H1 (cell line): ENCODE measurements around the gene TEX13B. TPM values are rescaled to one million over a fixed set of nuclear protein-coding genes. Genes with fewer than 3 reads are reported as not detected.

Experiments used
- CTCF ChIA-PET: fragments of 300-600 bp; sonication (Branson Sonifier 250); formaldehyde crosslinking; loops from one replicate; lab custom pipeline; 2021; ENCODE audit not compliant: partially characterized antibody; lab: Charles Lee
- POLR2A ChIA-PET: fragments of 300-600 bp; sonication (Branson Sonifier 250); formaldehyde crosslinking; loops from one replicate; lab custom pipeline; 2021; ENCODE audit warnings: inconsistent platforms; ENCODE audit not compliant: partially characterized antibody; lab: Charles Lee
- DNase-seq, 2 experiments: peaks; one replicate each; pipeline versions ENCODE4 v3.0.0 to v3.0.0-alpha.2; 2010 to 2022; ENCODE audit warnings: low spot score in 2 of 2, low read depth in 1 of 2, mixed read lengths in 1 of 2
- FAIRE-seq: peaks from 2 replicates; lab custom pipeline; 2011; peaks lifted over from hg19 to GRCh38; lab: Jason Lieb, UNC
- H2AFZ ChIP-seq: 2 replicates; pipeline ENCODE4 v1.8.1; 2012; ENCODE audit warnings: low read length, inconsistent platforms
- H2AK5ac ChIP-seq: 2 replicates; pipeline ENCODE4 v1.6.1; 2013; ENCODE audit warnings: low read depth, low read length
- H2BK120ac ChIP-seq: replicated peaks from 2 replicates; pipeline ENCODE3; 2013; ENCODE audit warnings: low read depth, low read length, inconsistent platforms
- H2BK12ac ChIP-seq: 2 replicates; pipeline ENCODE4 v1.6.1; 2013; ENCODE audit warnings: low read depth, low read length
- H2BK15ac ChIP-seq: 2 replicates; pipeline ENCODE4 v1.6.1; 2013; ENCODE audit warnings: low read length
- H2BK20ac ChIP-seq: 2 replicates; pipeline ENCODE4 v1.6.1; 2013; ENCODE audit warnings: low read length
- H2BK5ac ChIP-seq: 2 replicates; pipeline ENCODE4 v1.6.1; 2013; ENCODE audit warnings: low read depth, low read length
- H3K14ac ChIP-seq: 2 replicates; pipeline ENCODE4 v1.6.1; 2013; ENCODE audit warnings: inconsistent platforms; ENCODE audit not compliant: insufficient read length
- H3K18ac ChIP-seq: 2 replicates; pipeline ENCODE4 v1.6.1; 2013; ENCODE audit warnings: low read length; ENCODE audit errors: extremely low read depth
- H3K23ac ChIP-seq: 2 replicates; pipeline ENCODE4 v1.6.1; 2013; ENCODE audit warnings: inconsistent platforms; ENCODE audit not compliant: insufficient read length
- H3K23me2 ChIP-seq: 2 replicates; pipeline ENCODE4 v1.6.1; 2013; ENCODE audit warnings: low read depth, low read length
- H3K27ac ChIP-seq: 2 replicates; pipeline ENCODE4 v1.6.1; 2011; ENCODE audit warnings: low read depth, low read length, inconsistent platforms
- H3K27me3 ChIP-seq, 4 experiments: replicated peaks in 1 of 4; 1 replicate in 1 of 4; 2 replicates in 3 of 4; pipeline versions ENCODE4 v1.6.1 to v1.8.1; 2011 to 2013; ENCODE audit warnings: low read length in 3 of 4, mild to moderate bottlenecking in 3 of 4, inconsistent platforms in 2 of 4, mixed read lengths in 2 of 4, moderate library complexity in 1 of 4; ENCODE audit not compliant: control insufficient read depth in 3 of 4, insufficient read depth in 3 of 4; ENCODE audit errors: extremely low read depth in 1 of 4
- H3K36me3 ChIP-seq, 4 experiments: 2 replicates each; pipeline versions ENCODE4 v1.6.1 to v1.8.1; 2011 to 2013; ENCODE audit warnings: mild to moderate bottlenecking in 4 of 4, low read length in 3 of 4, moderate library complexity in 2 of 4, control low read depth in 1 of 4, inconsistent platforms in 1 of 4; ENCODE audit not compliant: insufficient read depth in 4 of 4, control insufficient read depth in 2 of 4
- H3K4ac ChIP-seq: replicated peaks from 2 replicates; pipeline ENCODE3; 2013; ENCODE audit warnings: low read length, low read depth, mixed read lengths, inconsistent platforms; ENCODE audit not compliant: insufficient read length
- H3K4me1 ChIP-seq, 4 experiments: replicated peaks in 1 of 4; 1 replicate in 1 of 4; 2 replicates in 3 of 4; pipeline versions ENCODE4 v1.6.1 to v1.8.1; 2011 to 2013; ENCODE audit warnings: low read length in 3 of 4, inconsistent platforms in 2 of 4, mixed read lengths in 1 of 4; ENCODE audit not compliant: insufficient read depth in 4 of 4, control insufficient read depth in 3 of 4
- H3K4me2 ChIP-seq, 2 experiments: 2 replicates each; pipeline versions ENCODE4 v1.6.1 to v1.8.1; 2011 to 2013; ENCODE audit warnings: low read depth in 2 of 2, low read length in 2 of 2, control low read depth in 1 of 2, inconsistent platforms in 1 of 2, mild to moderate bottlenecking in 1 of 2; ENCODE audit not compliant: insufficient read depth in 1 of 2
- H3K4me3 ChIP-seq, 4 experiments: fragments of 200-600, 300-600 bp in 1 of 4; sonication (generic), shearing (Covaris generic), sonication (Bioruptor Twin) in 1 of 4; 2 replicates each; pipeline versions ENCODE4 v1.5.1 to v1.8.1; 2011 to 2016; ENCODE audit warnings: low read length in 4 of 4, low read depth in 3 of 4, control low read depth in 2 of 4, inconsistent platforms in 2 of 4, mild to moderate bottlenecking in 2 of 4, mixed read lengths in 1 of 4, moderate library complexity in 1 of 4; ENCODE audit not compliant: insufficient read depth in 2 of 4; ENCODE audit errors: extremely low read depth in 1 of 4
- H3K56ac ChIP-seq: replicated peaks from 2 replicates; pipeline ENCODE3; 2013; ENCODE audit warnings: low read depth, mild to moderate bottlenecking, mixed read lengths, low read length, inconsistent platforms; ENCODE audit not compliant: insufficient read length
- H3K79me1 ChIP-seq: 2 replicates; pipeline ENCODE4 v1.6.1; 2013; ENCODE audit warnings: low read depth, low read length, control low read depth
- H3K79me2 ChIP-seq, 2 experiments: 2 replicates each; pipeline versions ENCODE4 v1.6.1 to v1.8.1; 2012 to 2013; ENCODE audit warnings: low read length in 2 of 2, mild to moderate bottlenecking in 2 of 2, inconsistent platforms in 1 of 2; ENCODE audit not compliant: insufficient read depth in 2 of 2, control insufficient read depth in 1 of 2
- H3K9ac ChIP-seq, 4 experiments: replicated peaks in 1 of 4; 1 replicate in 1 of 4; 2 replicates in 3 of 4; pipeline versions ENCODE4 v1.6.1 to v1.8.1; 2011 to 2013; ENCODE audit warnings: low read depth in 3 of 4, low read length in 3 of 4, control low read depth in 2 of 4, mild to moderate bottlenecking in 2 of 4, moderate library complexity in 2 of 4, inconsistent platforms in 1 of 4; ENCODE audit errors: extremely low read depth in 1 of 4
- H3K9me3 ChIP-seq, 2 experiments: 2 replicates each; pipeline versions ENCODE4 v1.6.1 to v1.8.1; 2012 to 2013; ENCODE audit warnings: mild to moderate bottlenecking in 2 of 2, moderate library complexity in 2 of 2, control low read depth in 1 of 2, inconsistent platforms in 1 of 2, low read depth in 1 of 2, low read length in 1 of 2, mixed read lengths in 1 of 2; ENCODE audit not compliant: insufficient read depth in 2 of 2
- H4K20me1 ChIP-seq, 2 experiments: replicated peaks in 1 of 2; 2 replicates each; pipeline versions ENCODE3 to v1.8.1; 2011 to 2013; ENCODE audit warnings: inconsistent platforms in 2 of 2, low read length in 2 of 2, mild to moderate bottlenecking in 1 of 2; ENCODE audit not compliant: insufficient read depth in 2 of 2, control insufficient read depth in 1 of 2
- H4K5ac ChIP-seq: 2 replicates; pipeline ENCODE4 v1.6.1; 2013; ENCODE audit warnings: low read length, low read depth, mixed read lengths, inconsistent platforms; ENCODE audit not compliant: insufficient read length
- H4K8ac ChIP-seq: 2 replicates; pipeline ENCODE4 v1.8.0; 2013; ENCODE audit warnings: mild to moderate bottlenecking, moderate library complexity, low read length, inconsistent platforms; ENCODE audit not compliant: insufficient read depth; ENCODE audit errors: extremely low read depth
- H4K91ac ChIP-seq: replicated peaks from 2 replicates; pipeline ENCODE3; 2013; ENCODE audit warnings: low read length, mixed read lengths, inconsistent platforms; ENCODE audit not compliant: insufficient read length
- EGR1 ChIP-seq: IDR thresholded peaks from 2 replicates; pipeline ENCODE4 v1.6.1; 2011; ENCODE audit warnings: low read depth, low read length, borderline replicate concordance
- GABPA ChIP-seq: IDR thresholded peaks from 2 replicates; pipeline ENCODE4 v1.6.1; 2011; ENCODE audit warnings: mild to moderate bottlenecking, low read length, moderate library complexity, borderline replicate concordance; ENCODE audit not compliant: insufficient read depth
- KDM1A ChIP-seq: fragments of 200-600, 300-600 bp; sonication (generic); IDR thresholded peaks from 2 replicates; pipeline ENCODE4 v1.7.1; 2016; ENCODE audit warnings: mild to moderate bottlenecking, low read length, borderline replicate concordance
- KDM5A ChIP-seq: fragments of 200-600 bp; IDR thresholded peaks from 2 replicates; pipeline ENCODE4 v1.7.1; 2012; ENCODE audit warnings: mild to moderate bottlenecking, low read length, inconsistent platforms, mixed read lengths
- NRF1 ChIP-seq: IDR thresholded peaks from 2 replicates; pipeline ENCODE4 v1.6.1; 2011; ENCODE audit warnings: mild to moderate bottlenecking, low read depth, low read length, improper control_type of control experiment
- POU5F1 ChIP-seq: IDR thresholded peaks from 2 replicates; pipeline ENCODE4 v1.6.1; 2011; ENCODE audit warnings: low read depth, mild to moderate bottlenecking, low read length, moderate library complexity
- RBBP5 ChIP-seq: IDR thresholded peaks from 2 replicates; pipeline ENCODE4 v1.7.1; 2012; ENCODE audit warnings: low read depth, mild to moderate bottlenecking, inconsistent platforms, low read length, moderate library complexity, borderline replicate concordance
- RFX5 ChIP-seq: IDR thresholded peaks from 2 replicates; pipeline ENCODE4 v1.6.1; 2011; ENCODE audit warnings: low read depth, low read length, improper control_type of control experiment, borderline replicate concordance
- RNF2 ChIP-seq: fragments of 200-900, 300-1000 bp; sonication (generic); IDR thresholded peaks from 2 replicates; pipeline ENCODE4 v1.7.1; 2016; ENCODE audit warnings: borderline replicate concordance, low read depth, mild to moderate bottlenecking, antibody characterized with exemption, low read length; ENCODE audit not compliant: poor library complexity, severe bottlenecking; ENCODE audit errors: missing control alignments
- RXRA ChIP-seq: IDR thresholded peaks from 2 replicates; pipeline ENCODE4 v1.6.1; 2011; ENCODE audit warnings: low read depth, mild to moderate bottlenecking, low read length, moderate library complexity; ENCODE audit not compliant: insufficient read depth
- SAP30 ChIP-seq: fragments of 300-600 bp; sonication (generic); IDR thresholded peaks from 2 replicates; pipeline ENCODE4 v1.7.1; 2012; ENCODE audit warnings: low read length, moderate library complexity, mild to moderate bottlenecking, inconsistent platforms; ENCODE audit not compliant: insufficient read depth, insufficient replicate concordance
- SIX5 ChIP-seq: IDR thresholded peaks from 2 replicates; pipeline ENCODE4 v1.6.1; 2011; ENCODE audit warnings: mild to moderate bottlenecking, low read depth, low read length
- TCF12 ChIP-seq: IDR thresholded peaks from 2 replicates; pipeline ENCODE4 v1.6.1; 2011; ENCODE audit warnings: low read depth, mild to moderate bottlenecking, low read length
- WGBS, 2 experiments: shearing (Covaris generic) in 1 of 2; methylation state at CpG; one replicate each; pipeline versions ENCODE4 v1.1.6 to v1.1.7; 2013 to 2015; ENCODE audit warnings: low lambda C conversion rate in 2 of 2, mixed read lengths in 2 of 2, inconsistent platforms in 1 of 2, low coverage in 1 of 2, missing lambda C conversion rate in 1 of 2; ENCODE audit not compliant: insufficient replicate concordance in 2 of 2, insufficient coverage in 1 of 2, insufficient read length in 1 of 2; ENCODE audit errors: extremely low coverage in 1 of 2, missing lambda C conversion rate in 1 of 2; 5-methylcytosine and 5-hydroxymethylcytosine counted together
- polyA plus RNA-seq, 7 experiments: library from polyadenylated mRNA; depleted of rRNA in 3 of 7; stranded (reverse) in 5 of 7; unstranded in 2 of 7; fragments of >200 nt in 5 of 7; fragments of 200-250 nt in 2 of 7; gene quantifications; 1 replicate in 5 of 7; 2 replicates in 1 of 7; 4 replicates in 1 of 7; pipeline versions ENCODE4 v1.2.1 to v1.2.3, GENCODE V29; 2011 to 2013; ENCODE audit warnings: missing spikeins in 2 of 7, mixed read lengths in 2 of 7
- total RNA-seq: library from RNA; stranded (reverse); fragmentation: NEBNext Ultra II Directional; extraction: Animal tissue kit (Norgen Biotek cat#: 25700); gene quantifications from 2 replicates; pipeline ENCODE4 v1.2.1, GENCODE V29; 2021
- TF ChIP-seq, protein P1 (sequence below): IDR thresholded peaks from 2 replicates; pipeline ENCODE4 v1.6.1; 2012; ENCODE audit warnings: inconsistent platforms

Gene TEX13B
- total and polyA plus RNA-seq, 2 of the 8 experiments (the other 6 are each of a cell fraction or from before 2014, with no cell fraction given), result 0.06 to 0.32 TPM

- H2BK15ac ChIP-seq, result no peak overlapping the region
- H3K23me2 ChIP-seq, result no peaks in the 10 kb centered on the region
- no peak overlapping the region for H4K5ac ChIP-seq
- no peaks in the 10 kb centered on the region for H3K4me1 ChIP-seq
- H3K27ac ChIP-seq, result no peak overlapping the region
- H2BK5ac ChIP-seq, result no peak overlapping the region
- no peak overlapping the region for H3K18ac ChIP-seq
- H4K8ac ChIP-seq, result no peak overlapping the region
- H3K56ac ChIP-seq, result no peak overlapping the region
- H4K91ac ChIP-seq, result no peak overlapping the region
- H2BK120ac ChIP-seq, result no peak overlapping the region
- H3K27me3 ChIP-seq, result no peaks in the 10 kb centered on the region
- ChIA-PET CTCF (no interaction called here), POLR2A (no interaction called here)
- no peak overlapping the region for H3K9ac ChIP-seq
- H2AFZ ChIP-seq, result no peak overlapping the region
- no peak overlapping the region for H3K4me2 ChIP-seq
- TF ChIP-seq SIX5 (no peak), EGR1 (no peak), RBBP5 (no peak), RXRA (no peak), KDM1A (no peak), RFX5 (no peak), NRF1 (no peak), POU5F1 (no peak), RNF2 (no peak), GABPA (no peak), SAP30 (no peak), TCF12 (no peak), KDM5A (no peak)
- TF ChIP-seq, protein P1, sequence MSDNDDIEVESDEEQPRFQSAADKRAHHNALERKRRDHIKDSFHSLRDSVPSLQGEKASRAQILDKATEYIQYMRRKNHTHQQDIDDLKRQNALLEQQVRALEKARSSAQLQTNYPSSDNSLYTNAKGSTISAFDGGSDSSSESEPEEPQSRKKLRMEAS, result no peak
- no peak overlapping the region for H3K14ac ChIP-seq
- WGBS, 2 experiments, result 83% methylated on average over 6 of the region's 6 CpGs; no CpG with 5 or more reads in 1 of the 2 experiments
- H3K9me3 ChIP-seq, result peaks cover 0 to 21% of the 10 kb centered on the region in 2 experiments; a peak in 2 of 4 replicates
- H2BK12ac ChIP-seq, result no peak overlapping the region
- H3K23ac ChIP-seq, result no peak overlapping the region
- no peaks in the 10 kb centered on the region for H4K20me1 ChIP-seq
- FAIRE-seq (no peak), DNase-seq (no peak)
- no peak overlapping the region for H2AK5ac ChIP-seq
- H3K36me3 ChIP-seq, result peaks cover 0 to 8% (median 0%) of the 10 kb centered on the region in 4 experiments; a peak in 3 of 8 replicates
- H3K4me3 ChIP-seq, result no peak overlapping the region
- H3K4ac ChIP-seq, result no peak overlapping the region
- H2BK20ac ChIP-seq, result no peak overlapping the region
- H3K79me1 ChIP-seq, result no peaks in the 10 kb centered on the region
- no peaks in the 10 kb centered on the region for H3K79me2 ChIP-seq
Measured at GRCh38 chrX:107996124-107996523, 14.0 kb upstream of the TEX13B start.
